Coronary artery (tissue), 2 donors: ENCODE data around the gene TBL1XR1.
"Not testable (repeated sequence)": the region's sequence is repeated elsewhere in the genome, so short reads cannot be mapped to it uniquely, and the experiment has no call there.

Source experiments
- DNase-seq: peaks from one replicate; pipeline ENCODE4 v3.0.0-alpha.2; 2017; ENCODE audit warnings: low spot score
- H3K27ac ChIP-seq, 2 donors: fragments of 200-600 bp; sonication (generic); one replicate each; pipeline ENCODE4 v1.5.1; 2016 to 2019
- H3K4me3 ChIP-seq: fragments of 200-600 bp; sonication (generic); 2 replicates; pipeline ENCODE4 v1.5.1; 2016; ENCODE audit warnings: mild to moderate bottlenecking, moderate library complexity
- TF ChIP-seq, protein P1 (sequence below): fragments of 200-600 bp; sonication (generic); IDR thresholded peaks from one replicate; pipeline ENCODE4 v1.5.1; 2019; ENCODE audit warnings: antibody characterized with exemption

Gene TBL1XR1

GRCh38 chr3:177141471-177141870, 55.8 kb downstream of the TBL1XR1 start:
- TF ChIP-seq, protein P1, sequence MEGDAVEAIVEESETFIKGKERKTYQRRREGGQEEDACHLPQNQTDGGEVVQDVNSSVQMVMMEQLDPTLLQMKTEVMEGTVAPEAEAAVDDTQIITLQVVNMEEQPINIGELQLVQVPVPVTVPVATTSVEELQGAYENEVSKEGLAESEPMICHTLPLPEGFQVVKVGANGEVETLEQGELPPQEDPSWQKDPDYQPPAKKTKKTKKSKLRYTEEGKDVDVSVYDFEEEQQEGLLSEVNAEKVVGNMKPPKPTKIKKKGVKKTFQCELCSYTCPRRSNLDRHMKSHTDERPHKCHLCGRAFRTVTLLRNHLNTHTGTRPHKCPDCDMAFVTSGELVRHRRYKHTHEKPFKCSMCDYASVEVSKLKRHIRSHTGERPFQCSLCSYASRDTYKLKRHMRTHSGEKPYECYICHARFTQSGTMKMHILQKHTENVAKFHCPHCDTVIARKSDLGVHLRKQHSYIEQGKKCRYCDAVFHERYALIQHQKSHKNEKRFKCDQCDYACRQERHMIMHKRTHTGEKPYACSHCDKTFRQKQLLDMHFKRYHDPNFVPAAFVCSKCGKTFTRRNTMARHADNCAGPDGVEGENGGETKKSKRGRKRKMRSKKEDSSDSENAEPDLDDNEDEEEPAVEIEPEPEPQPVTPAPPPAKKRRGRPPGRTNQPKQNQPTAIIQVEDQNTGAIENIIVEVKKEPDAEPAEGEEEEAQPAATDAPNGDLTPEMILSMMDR, result no peak
- no peak for DNase-seq
- Histone ChIP-seq H3K4me3 (no peak overlapping the region), H3K27ac (no peak overlapping the region)

GRCh38 chr3:177139220-177139619, 58.1 kb downstream of the TBL1XR1 start:
- H3K4me3 ChIP-seq, H3K27ac ChIP-seq, DNase-seq: not testable (repeated sequence)

GRCh38 chr3:177137774-177138705, 59.2 kb downstream of the TBL1XR1 start:
- no peak overlapping the region for H3K4me3 ChIP-seq
- no peak for DNase-seq
- no peak overlapping the region for H3K27ac ChIP-seq
- TF ChIP-seq, protein P1, result no peak

DNA sequence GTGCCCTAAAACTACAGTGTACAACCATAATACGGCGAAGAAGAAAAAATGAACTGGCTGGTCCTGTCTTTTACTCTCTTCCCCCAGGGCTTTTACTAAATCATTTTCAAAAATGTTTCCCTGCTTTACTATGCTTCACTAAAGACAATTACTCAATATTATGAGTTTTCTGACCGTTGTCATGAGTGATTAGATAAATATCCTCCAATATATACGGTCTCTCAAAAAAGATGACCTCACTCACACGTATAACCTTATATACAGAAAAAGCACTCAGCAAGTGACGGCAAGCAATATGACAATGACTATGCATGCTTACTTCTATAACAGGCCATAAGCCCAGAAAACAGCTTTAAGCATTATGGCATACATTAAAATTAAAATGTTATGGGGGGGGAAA, 60.5 kb downstream of the TBL1XR1 start:
- TF ChIP-seq, protein P1, result no peak
- Histone ChIP-seq H3K4me3 (no peak overlapping the region), H3K27ac (no peak overlapping the region)
- DNase-seq, result no peak

GRCh38 chr3:177135841-177136492, 61.3 kb downstream of the TBL1XR1 start:
- Histone ChIP-seq H3K4me3 (no peak overlapping the region), H3K27ac (no peak overlapping the region)
- TF ChIP-seq, protein P1, result no peak
- no peak for DNase-seq

GRCh38 chr3:177134816-177135210, 62.5 kb downstream of the TBL1XR1 start:
- no peak for DNase-seq
- TF ChIP-seq, protein P1, result no peak
- Histone ChIP-seq H3K4me3 (no peak overlapping the region), H3K27ac (no peak overlapping the region)

- TF ChIP-seq, protein P1, result no peak
- no peak overlapping the region for H3K27ac ChIP-seq
- no peak overlapping the region for H3K4me3 ChIP-seq
- DNase-seq, result no peak
Observed at GRCh38 chr3:177133860-177134815, 63.1 kb downstream of the TBL1XR1 start.
